HepG2 (cell line): ENCODE measurements around the gene ASXL1.

Source experiments
- CBX2 ChIP-seq, 2 experiments: fragments of 200-600 bp in 1 of 2; sonication (generic); formaldehyde crosslinking in 1 of 2; IDR thresholded peaks; 2 replicates each; pipeline versions ENCODE4 v1.7.0 to v1.8.1; 2018 to 2022; ENCODE audit warnings: low read depth in 2 of 2, low read length in 1 of 2, mild to moderate bottlenecking in 1 of 2, missing genetic modification reagents in 1 of 2
- JUNB ChIP-seq: sonication (generic); formaldehyde crosslinking; IDR thresholded peaks from 2 replicates; pipeline ENCODE4 v1.8.0; 2022; ENCODE audit warnings: missing genetic modification reagents, mild to moderate bottlenecking, borderline replicate concordance
- ZC3H4 ChIP-seq: sonication (generic); formaldehyde crosslinking; IDR thresholded peaks from 2 replicates; pipeline ENCODE4 v1.4.0; 2020; ENCODE audit warnings: missing genetic modification reagents, borderline replicate concordance
- ZNF335 ChIP-seq: sonication (generic); formaldehyde crosslinking; IDR thresholded peaks from 2 replicates; pipeline ENCODE4 v1.4.0; 2020; ENCODE audit warnings: missing genetic modification reagents
- ZZZ3 ChIP-seq: sonication (generic); formaldehyde crosslinking; IDR thresholded peaks from 2 replicates; pipeline ENCODE4 v1.4.0; 2020; ENCODE audit warnings: missing genetic modification reagents, mild to moderate bottlenecking, borderline replicate concordance
- TF ChIP-seq, protein P1 (sequence below): sonication (generic); formaldehyde crosslinking; IDR thresholded peaks from 2 replicates; pipeline ENCODE4 v1.5.0; 2020; ENCODE audit warnings: mild to moderate bottlenecking, missing genetic modification reagents, moderate library complexity

DNA sequence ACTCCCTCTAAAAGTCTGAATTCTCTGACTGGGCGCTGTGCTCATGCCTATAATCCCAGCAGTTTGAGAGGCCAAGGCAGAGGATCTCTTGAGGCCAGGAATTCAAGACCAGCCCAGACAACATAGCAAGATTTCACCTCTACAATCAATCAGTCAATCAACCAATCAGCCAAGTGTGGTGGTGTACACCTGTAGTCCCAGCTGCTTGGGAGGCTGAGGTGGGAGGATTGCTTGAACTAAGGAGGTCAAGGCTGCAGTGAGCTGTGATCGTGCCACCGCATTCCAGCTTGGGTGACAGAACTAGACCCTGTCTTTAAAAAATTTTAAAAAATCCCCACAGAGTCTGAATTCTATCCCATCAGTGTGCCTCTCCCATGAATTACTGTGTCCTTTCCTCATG, 42.7 kb upstream of the ASXL1 start:
- TF ChIP-seq ZC3H4 (CRISPR knock-in tag), result no peak
- TF ChIP-seq, protein P1, sequence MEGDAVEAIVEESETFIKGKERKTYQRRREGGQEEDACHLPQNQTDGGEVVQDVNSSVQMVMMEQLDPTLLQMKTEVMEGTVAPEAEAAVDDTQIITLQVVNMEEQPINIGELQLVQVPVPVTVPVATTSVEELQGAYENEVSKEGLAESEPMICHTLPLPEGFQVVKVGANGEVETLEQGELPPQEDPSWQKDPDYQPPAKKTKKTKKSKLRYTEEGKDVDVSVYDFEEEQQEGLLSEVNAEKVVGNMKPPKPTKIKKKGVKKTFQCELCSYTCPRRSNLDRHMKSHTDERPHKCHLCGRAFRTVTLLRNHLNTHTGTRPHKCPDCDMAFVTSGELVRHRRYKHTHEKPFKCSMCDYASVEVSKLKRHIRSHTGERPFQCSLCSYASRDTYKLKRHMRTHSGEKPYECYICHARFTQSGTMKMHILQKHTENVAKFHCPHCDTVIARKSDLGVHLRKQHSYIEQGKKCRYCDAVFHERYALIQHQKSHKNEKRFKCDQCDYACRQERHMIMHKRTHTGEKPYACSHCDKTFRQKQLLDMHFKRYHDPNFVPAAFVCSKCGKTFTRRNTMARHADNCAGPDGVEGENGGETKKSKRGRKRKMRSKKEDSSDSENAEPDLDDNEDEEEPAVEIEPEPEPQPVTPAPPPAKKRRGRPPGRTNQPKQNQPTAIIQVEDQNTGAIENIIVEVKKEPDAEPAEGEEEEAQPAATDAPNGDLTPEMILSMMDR (CRISPR knock-in tag), result no peak
- TF ChIP-seq ZZZ3 (CRISPR knock-in tag), result no peak
- no peak for TF ChIP-seq ZNF335 (CRISPR knock-in tag)
- TF ChIP-seq JUNB (CRISPR knock-in tag), result no peak
- TF ChIP-seq CBX2 (IDR thresholded peaks at IDR 0.05; ENCODE audit: low read depth, low read length), result no peak
- no peak for TF ChIP-seq CBX2 (CRISPR knock-in tag; IDR thresholded peaks at IDR 0.05; ENCODE audit: low read depth)
